22Rv1 (cell line): Measurements from ENCODE around the gene EIF4A3.

Experiments
- ZFX ChIP-seq: fragments of 450-650 bp; IDR thresholded peaks from 2 replicates; pipeline ENCODE4 v1.6.1; 2017; ENCODE audit warnings: antibody characterized with exemption, borderline replicate concordance
- TF ChIP-seq, protein P1 (sequence below): fragments of 450-650 bp; IDR thresholded peaks from 2 replicates; pipeline ENCODE4 v1.5.1; 2017; ENCODE audit warnings: mild to moderate bottlenecking

DNA sequence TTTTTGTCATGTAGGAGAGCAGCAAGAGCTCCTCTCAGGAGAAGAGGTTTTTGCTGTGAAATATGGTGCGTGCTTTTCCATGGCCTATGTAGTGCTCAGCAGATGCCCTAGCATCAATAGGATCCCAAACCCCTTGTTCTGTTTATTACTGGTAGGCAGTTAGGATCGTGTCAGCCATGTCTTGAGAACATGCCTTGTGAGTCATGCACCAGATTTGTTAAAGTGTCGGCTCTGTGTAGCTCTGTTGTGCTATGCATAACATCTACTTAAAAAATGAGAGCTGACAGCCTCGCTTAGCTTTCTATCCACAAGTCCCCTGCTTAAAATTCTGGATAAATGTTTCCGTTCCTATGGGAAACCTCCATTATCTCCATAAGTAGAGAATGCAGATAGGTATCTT lies 4.4 kb upstream of the EIF4A3 start:
- TF ChIP-seq, protein P1, sequence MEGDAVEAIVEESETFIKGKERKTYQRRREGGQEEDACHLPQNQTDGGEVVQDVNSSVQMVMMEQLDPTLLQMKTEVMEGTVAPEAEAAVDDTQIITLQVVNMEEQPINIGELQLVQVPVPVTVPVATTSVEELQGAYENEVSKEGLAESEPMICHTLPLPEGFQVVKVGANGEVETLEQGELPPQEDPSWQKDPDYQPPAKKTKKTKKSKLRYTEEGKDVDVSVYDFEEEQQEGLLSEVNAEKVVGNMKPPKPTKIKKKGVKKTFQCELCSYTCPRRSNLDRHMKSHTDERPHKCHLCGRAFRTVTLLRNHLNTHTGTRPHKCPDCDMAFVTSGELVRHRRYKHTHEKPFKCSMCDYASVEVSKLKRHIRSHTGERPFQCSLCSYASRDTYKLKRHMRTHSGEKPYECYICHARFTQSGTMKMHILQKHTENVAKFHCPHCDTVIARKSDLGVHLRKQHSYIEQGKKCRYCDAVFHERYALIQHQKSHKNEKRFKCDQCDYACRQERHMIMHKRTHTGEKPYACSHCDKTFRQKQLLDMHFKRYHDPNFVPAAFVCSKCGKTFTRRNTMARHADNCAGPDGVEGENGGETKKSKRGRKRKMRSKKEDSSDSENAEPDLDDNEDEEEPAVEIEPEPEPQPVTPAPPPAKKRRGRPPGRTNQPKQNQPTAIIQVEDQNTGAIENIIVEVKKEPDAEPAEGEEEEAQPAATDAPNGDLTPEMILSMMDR, result no peak
- TF ChIP-seq ZFX, result no peak
